Measurements from ENCODE around the gene WNT9B.
A peak's percentile ranks its signal among the peaks of the same experiment; 100 is the strongest.

Gene WNT9B

GRCh38 chr17:46851029-46851741, at the start of gene WNT9B:
Gene WNT9B, plus strand, starts transcription at chr17:46851583. Its CDS starts 56 bp downstream, at chr17:46851639.
- no peak for DNase-seq

DNA sequence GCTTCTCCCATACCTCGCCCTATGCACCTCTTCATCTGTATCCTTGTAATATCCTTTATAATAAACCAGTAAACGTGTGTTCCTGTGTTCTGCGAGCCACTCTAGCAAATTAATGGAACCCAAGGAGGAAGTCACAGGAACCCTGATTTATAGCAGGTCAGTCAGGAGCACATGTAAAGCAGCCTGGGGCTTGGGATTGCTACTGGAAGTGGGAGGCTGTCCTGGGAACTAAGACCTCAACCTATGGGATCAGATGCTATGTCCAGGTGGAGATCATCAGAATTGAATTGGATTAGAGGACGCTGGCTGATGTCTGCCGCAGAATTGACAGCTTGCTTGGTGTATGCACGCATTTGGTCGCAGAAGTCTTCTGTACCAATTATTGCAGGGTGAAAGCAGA, 48.6 kb upstream of the WNT9B start:
- DNase-seq: no peak

- no peak for DNase-seq
These were observed 47.8 kb upstream of the WNT9B start for GRCh38 chr17:46803544-46803943.

DNA sequence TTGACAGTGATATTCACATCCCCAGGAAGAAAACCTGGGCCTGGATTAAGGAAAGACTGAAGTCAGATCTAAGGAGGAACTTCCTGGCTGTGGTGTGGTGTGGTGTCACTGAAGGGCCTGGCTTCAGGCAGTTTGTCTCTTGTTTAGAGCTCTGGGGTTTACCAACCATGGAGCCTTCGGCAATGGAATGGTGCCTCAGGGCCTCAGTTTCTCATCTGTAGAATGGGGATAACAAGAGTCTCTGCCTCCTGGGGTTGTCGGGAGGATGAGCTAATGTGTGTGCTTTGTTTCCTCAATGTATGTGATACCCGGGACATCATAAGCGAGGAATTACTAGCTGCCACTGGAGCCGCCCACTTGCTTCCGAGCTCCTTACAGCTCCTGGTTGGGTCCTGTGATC, 45.6 kb upstream of the WNT9B start:
- DNase-seq: no peak

DNA sequence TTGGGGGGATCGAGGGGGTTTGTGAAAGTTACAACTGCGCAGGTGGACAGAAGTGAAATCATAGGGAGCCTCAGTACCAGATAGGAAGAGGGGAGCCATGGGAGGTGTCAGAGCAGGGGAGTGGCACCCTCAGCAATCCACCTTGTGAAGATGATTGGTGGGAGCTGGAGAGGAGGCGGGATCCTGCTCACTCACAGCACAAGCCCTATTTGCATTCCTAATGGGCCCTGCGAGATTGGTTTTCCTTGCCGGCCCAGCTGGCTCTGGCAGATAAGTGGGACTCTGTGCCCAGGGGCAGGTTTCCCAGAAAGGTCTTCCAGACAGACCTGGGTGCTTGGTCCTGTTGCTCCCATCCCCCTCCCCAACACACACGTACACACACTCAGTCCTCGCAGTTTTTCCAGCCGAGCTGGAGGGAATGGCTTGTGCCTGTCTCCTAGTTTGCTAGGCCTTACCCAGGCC, 42.2 kb upstream of the WNT9B start:
- peak; percentile 27 for DNase-seq

DNA sequence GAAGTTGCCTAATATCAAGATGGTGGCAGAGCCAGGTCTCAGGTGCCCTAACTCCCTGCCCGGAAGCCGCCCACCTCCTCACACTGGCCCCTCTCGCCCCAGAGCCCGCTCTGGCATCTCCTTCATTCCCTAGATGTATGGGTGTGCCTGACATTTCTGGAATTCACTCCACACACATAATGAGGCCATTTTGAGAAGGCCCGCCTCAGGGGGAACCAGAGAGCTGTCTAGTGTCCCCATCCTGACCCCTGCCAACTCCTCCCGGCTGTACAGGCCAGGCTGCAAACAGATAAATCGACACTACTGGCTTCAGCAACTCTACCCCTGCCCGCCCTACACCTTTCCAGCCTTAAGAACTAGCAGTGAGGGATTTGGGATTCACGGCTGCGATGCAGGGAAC, 40.5 kb upstream of the WNT9B start:
- no peak for DNase-seq

- no peak for DNase-seq
These were observed 39.3 kb upstream of the WNT9B start for GRCh38 chr17:46811978-46812583.

GRCh38 chr17:46812624-46813318, 38.6 kb upstream of the WNT9B start:
- no peak for DNase-seq

DNA sequence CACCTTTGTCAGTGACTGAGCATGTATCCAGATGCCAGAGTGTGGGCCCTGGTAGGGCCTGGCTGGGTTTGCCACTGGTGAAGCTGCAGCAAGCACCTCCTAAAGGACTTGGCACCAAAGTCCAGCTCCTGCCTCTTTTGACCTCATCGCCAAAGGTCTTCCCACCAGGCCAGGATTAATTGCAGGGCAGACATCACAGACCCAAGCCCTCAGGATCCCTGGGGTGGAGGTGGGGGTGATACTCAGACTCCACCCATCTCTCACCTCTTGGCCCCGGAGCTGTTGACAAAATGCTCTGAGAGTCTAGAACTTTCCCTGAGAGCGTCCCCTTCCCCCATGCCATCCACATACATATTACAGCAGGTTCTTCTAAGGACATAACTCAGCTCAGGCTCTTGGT, 37.5 kb upstream of the WNT9B start:
- no peak for DNase-seq

DNA sequence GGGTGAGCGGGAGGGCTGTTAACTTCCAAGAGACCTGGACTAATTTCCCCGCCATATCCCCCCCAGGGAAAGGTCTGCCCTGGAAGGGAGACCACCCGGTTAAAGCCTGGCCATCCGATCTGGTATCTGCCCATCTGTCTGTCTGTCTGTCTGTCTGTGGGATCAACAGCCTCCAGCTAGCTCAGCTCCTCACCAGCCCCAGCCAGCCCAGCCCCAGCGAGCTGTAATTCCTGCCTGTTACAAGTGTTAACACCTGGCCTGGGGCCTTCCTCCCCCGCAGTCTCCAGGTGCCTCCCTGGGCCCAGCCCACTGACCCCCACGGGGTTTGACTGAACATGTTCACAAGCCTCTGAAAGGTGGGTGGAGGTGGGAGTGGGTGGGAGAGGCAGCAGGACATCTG, 36.9 kb upstream of the WNT9B start:
- no peak for DNase-seq

DNA sequence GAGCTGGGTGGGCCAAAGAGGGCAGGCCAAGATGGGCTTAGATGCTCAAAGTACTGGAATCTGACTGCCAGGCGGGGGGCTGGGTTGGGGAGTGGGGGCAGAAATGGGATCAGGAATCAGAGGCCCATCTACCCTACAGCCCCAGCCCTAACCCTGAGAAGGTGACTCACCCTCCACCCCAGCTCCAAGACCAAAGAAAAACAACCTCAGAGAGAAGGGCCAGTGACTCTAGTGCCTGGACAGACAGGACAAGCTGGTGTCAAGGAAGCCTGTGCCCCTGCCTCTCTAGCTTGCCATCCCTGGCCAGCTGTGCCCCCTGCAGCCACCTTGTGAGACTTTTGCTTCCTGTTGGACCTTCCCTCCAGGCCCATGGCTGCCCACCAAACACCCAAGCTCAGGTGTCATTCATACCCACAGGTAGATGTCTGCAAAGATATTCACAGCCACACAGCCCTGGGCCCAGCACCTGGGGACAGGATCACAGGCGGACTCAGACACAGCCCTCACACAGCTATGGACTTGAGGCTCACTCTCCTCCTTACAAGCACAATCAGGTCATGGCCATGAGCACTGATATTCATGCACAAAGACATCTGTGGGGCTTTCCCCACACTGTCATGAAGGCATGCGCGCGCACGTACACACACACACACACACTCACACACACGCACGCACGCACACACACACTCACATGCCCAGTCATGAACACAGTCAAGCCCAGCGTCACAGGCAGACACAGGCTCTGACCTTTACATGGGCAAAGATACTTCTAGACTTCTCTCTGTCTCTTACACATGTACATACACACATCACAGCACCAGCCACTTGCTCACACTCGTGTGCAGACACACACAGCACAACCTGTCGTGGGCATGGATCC, 35.7 kb upstream of the WNT9B start:
- no peak for DNase-seq

DNA sequence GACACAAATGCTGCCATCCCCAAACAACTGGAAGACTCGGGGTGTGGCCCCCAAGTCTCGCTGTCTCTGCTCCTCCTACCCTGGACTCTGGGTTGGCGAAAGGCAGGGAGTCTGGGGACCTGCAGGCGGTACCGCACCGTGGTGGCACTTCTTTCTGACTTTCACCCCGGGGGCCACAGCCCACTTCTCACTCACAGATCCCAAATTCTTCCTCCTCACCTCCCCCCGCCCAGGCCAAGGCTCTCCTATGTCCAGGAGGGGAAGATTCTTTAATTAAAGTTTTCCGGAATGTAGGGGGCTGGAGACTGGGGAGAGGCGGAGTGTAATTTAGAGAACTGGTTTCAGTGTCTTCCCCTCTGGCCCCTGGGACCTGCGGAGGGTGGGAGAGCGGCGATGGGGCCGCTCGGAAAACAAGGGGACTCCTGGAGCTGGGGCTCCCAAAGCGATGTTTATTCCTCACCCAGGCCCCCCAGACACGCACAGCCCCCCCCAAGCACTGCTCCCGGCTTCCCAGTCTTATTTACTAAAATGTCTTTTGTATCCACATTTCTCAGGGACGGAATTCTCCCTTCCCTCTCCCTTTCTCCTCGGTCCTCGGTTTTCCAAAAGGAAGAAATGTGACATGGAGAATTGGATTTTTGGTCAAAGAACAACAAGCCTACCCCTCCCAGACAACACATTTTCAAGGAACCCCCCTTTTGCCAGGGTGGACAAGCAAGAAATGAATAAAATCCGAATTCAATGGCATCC, 34.1 kb upstream of the WNT9B start:
- no peak for DNase-seq

DNA sequence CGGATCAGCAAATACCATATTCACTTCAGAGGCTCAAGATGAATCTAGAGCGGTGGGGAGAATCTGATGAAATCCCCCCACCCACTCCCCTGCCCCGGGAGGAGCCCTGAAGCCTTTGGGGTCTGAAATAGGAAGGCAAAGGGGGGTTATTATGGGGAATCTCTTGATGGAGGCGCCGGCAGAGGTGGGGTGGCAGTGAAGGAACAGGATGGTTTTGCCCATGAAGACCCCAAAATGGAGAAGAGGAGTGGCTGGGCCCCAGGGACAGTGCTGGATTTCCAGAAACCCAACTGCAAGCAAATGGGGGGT, 33.5 kb upstream of the WNT9B start:
- DNase-seq: no peak

DNA sequence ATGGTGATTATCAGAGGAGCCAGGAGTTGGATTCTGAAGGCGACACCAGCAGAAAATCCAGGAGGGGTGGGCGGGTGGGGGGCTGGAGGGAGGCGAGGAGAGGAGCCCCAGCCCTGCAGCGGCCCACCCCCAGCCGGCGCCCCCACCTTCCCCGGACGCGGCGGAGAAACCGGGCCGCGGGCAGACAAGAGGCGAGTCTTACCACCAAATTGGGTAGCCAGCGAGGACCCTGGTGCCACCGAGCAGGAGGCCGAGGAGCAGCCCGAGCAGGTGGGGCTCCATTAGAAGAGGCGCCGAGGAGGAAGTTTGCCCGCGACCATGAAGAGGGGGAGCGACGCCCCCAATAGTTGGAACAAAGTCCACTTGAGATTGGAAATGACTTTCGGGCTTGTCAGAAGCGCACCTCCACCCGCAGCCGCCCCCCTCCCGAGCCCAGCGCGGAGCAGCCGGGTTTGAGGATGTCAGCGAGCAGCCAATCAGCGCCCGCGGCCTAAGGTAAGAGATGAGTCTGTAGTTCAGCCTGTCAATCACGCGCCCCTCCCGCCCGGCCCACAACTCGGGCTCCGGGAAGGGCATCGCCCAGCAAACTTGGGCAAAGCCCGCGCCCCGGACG, 33.0 kb upstream of the WNT9B start, which contains the start of gene WNT3:
Gene WNT3 (minus strand): TSS at position 377 of the 613 bp plus-strand sequence. CDS start 95 bp downstream, at position 282.
- no peak for DNase-seq

DNA sequence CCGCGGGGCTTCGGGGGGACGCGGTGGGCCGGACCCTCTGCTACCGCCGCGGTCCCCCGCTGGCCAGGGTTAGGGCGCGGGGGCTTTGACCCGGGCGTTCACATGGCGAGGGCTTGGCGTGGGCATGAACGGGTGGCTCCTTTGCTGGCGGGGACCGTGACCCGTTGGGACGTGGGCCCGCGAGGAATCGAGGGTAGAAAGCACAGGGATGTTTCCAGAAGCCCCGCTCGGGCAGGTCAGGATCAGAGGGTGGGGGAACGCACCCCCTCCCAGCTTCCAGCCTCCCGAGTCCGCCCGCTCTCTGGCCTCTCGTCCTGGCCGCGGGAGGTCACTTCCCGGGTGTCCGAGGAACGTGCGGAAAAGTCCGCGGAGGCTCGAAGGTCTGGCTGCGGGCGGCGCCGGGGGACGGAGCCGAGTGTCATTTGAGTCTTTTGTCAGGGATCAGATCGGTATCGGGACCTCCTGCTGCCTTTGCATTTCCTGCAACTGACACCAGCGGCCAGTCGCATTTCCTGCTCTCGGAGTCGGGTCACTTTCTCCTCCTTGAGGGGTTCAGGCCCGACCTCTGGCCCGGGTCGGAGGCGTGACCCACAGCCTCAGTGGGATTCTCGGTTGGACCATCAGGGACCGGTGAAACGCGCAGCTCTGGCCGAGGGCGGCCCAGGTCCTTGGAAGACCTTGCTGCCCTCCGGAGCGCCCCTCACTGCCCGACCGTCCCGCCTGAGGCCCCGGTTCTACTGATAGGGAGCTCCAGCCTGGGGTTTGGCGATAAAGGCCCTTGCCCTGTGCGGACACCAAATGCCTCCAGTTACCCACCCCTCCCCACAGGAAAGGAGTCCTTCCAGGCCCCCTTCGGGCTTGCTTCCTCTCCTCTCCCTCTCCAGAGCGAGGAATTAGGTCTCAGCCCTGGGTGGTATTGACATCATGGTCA, 32.2 kb upstream of the WNT9B start:
- no peak for DNase-seq

- no peak for DNase-seq
These were observed 31.5 kb upstream of the WNT9B start for GRCh38 chr17:46819906-46820351.

DNA sequence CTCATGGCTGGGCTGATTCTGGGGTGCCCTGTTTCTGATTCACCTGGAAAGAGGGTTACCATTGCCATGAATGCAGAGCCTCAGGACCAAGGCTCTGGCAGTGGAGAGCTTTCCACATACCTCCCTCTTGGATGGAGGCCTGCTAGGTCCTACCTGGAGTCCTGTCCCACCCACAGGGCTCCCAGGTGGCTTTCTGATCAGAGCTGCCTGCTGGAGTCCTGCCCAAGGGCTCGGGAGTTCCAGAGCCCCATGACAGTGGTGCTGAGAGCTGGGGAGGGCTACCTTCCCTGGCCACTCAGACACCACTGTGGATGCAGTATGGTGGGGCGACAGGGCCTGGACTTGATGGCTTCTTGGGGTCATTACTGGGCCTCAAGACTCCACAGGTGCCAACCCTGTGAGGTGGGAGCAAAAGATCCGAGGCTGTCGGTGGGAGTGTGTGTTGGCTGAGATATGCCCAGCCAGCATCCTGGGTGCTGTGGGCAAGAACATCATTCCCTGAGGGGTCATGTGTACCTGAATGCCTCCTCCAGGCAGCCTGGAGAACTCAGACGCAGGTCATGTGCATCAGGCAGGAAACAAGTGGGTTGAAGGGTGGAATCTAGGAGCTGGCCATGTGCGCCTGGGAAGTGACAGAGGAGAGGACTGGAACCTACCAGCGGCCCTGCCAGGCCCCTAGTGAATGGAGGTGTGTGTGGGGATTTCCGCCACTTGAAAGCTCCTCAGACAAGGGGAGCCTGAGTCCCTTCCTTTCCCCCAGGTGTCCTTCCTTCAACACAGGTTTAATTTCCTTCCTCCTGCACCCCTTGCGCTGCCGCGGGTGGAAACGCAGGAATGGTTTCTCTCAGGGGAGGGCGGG, 30.6 kb upstream of the WNT9B start:
- no peak for DNase-seq

DNA sequence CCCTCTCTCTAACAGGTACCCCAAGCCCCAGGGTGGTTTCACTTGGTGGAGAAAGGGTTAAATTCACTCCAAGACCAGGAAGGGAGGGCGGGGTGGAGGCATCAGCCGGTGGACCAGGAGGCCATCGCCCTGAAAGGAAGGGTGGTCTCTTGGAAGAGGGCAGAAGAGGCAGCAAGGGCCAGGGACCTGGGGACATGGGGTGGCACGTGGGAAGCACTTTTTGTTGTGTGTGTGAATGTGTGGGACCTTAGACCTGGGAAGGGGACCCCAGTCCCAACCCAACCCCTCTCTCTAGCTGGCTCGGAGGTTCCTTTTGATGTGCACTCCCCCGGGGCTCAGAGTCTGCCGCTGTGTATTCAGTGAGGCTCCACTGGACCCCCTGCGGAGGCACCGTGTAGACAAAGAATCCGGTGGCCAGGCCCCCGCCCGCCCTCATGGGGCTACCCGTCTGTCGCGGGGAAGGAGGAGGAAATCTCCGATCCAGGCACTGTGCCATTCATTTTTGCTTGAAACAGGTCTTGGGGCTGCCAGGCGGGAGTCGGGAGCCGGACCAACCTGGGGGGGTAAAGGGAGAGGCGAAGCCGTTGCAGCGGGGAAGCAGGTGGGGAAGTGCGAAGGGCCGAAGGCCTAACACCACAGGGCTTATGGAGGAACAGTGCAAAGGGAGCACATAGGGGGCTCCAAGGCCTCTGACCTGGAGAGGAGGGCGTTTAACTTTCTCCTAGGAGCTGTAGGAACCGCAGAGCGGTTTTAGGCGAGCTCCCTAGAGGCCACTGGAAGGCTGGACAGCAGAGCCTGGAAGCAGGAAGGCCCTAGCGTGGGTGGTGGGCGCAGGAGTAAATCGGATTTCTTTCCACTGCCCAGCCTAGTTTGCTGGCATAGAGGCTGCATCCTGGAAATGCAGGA, 29.6 kb upstream of the WNT9B start:
- no peak for DNase-seq

All from DMS 273 treated with DMSO at 0.1 percent for 48 hours (cell line).